ENCODE results near the gene MYOM1.

DNA sequence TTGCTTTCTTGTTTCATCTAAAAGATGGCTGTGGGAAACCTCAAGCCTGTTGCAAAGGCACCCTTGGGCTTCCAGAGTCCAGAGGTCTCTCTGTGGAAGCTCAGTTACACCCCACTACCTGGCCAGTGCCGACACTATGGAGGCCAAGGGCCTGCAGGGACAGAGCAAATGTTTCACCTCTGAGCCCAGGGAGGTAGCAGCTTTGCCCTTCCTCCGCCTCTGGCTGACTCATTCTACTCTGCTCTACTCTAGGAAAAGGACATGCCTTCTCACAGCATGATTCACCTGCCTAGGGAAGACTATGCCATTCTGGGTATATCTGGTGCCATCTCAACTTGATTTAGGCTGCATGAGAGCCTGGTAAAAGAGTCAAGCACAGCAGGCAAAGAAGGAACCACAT lies 12.2 kb downstream of the MYOM1 start:
- TF ChIP-seq POLR2AphosphoS5 (IDR thresholded peaks at IDR 0.05; ENCODE audit: low read depth, low read length) = no peak
- TF ChIP-seq TAF1 (IDR thresholded peaks at IDR 0.05; ENCODE audit: borderline replicate concordance, insufficient read depth, low read length) = no peak
